MCF 10A (cell line): ENCODE measurements around the gene RDH11. TPM values are rescaled to one million over a fixed set of nuclear protein-coding genes. Genes with fewer than 3 reads are reported as not detected.
"Not testable (repeated sequence)": the region's sequence is repeated elsewhere in the genome, so short reads cannot be mapped to it uniquely, and the experiment has no call there.

Experiments
- BruUV-seq: library from RNA; stranded (reverse); fragments of 400-500 nt; replicated peaks from 2 replicates; lab custom pipeline; 2021; lab: Mats Ljungman, UMichigan
- CTCF ChIA-PET: fragments of 300-600 bp; sonication (Branson Sonifier 250); formaldehyde crosslinking; extraction: SDS; loops from one replicate; lab custom pipeline; 2021; ENCODE audit warnings: antibody characterized with exemption, inconsistent platforms; lab: Yijun Ruan, JAX
- POLR2A ChIA-PET: fragments of 300-600, 350-650 bp; sonication (Branson Sonifier 250); formaldehyde crosslinking; extraction: SDS; loops from one replicate; lab custom pipeline; 2020; ENCODE audit warnings: antibody characterized with exemption, inconsistent platforms; lab: Yijun Ruan, JAX
- DNase-seq: peaks from one replicate; pipeline ENCODE4 v3.0.0-alpha.2; 2018; ENCODE audit not compliant: unreplicated experiment
- H3K27ac Mint-ChIP-seq: one replicate; pipeline ENCODE4 v1.8.0; 2022; ENCODE audit warnings: mild to moderate bottlenecking, low read depth, mixed read lengths; ENCODE audit not compliant: unreplicated experiment
- H3K27me3 Mint-ChIP-seq: one replicate; pipeline ENCODE4 v1.8.0; 2022; ENCODE audit warnings: mixed read lengths; ENCODE audit not compliant: insufficient read depth, unreplicated experiment
- H3K36me3 Mint-ChIP-seq: one replicate; pipeline ENCODE4 v1.8.0; 2022; ENCODE audit warnings: mild to moderate bottlenecking, moderate library complexity, mixed read lengths; ENCODE audit not compliant: insufficient read depth, unreplicated experiment
- H3K4me1 Mint-ChIP-seq: one replicate; pipeline ENCODE4 v1.8.0; 2022; ENCODE audit warnings: mixed read lengths; ENCODE audit not compliant: insufficient read depth, unreplicated experiment
- H3K4me3 Mint-ChIP-seq: one replicate; pipeline ENCODE4 v1.8.0; 2022; ENCODE audit warnings: mild to moderate bottlenecking, moderate library complexity, mixed read lengths; ENCODE audit not compliant: unreplicated experiment
- H3K9me3 Mint-ChIP-seq: one replicate; pipeline ENCODE4 v1.8.0; 2022; ENCODE audit warnings: mixed read lengths; ENCODE audit not compliant: unreplicated experiment
- CTCF ChIP-seq: fragments of 200-600 bp; IDR thresholded peaks from one replicate; pipeline ENCODE4 v1.8.0; 2022; ENCODE audit warnings: antibody characterized with exemption, mild to moderate bottlenecking; ENCODE audit not compliant: unreplicated experiment
- intact Hi-C: fragments of 100-400 bp; cut with micrococcal nuclease; formaldehyde crosslinking; loops from 2 replicates; pipeline ENCODE4 v1.14.1; 2022
- total RNA-seq: library from RNA; stranded (reverse); gene quantifications from 2 replicates; pipeline ENCODE4 v1.2.3, GENCODE V29; 2022

The RDH11 gene
- total RNA-seq, 1 experiment from 2014 or later = 40.9 TPM

DNA sequence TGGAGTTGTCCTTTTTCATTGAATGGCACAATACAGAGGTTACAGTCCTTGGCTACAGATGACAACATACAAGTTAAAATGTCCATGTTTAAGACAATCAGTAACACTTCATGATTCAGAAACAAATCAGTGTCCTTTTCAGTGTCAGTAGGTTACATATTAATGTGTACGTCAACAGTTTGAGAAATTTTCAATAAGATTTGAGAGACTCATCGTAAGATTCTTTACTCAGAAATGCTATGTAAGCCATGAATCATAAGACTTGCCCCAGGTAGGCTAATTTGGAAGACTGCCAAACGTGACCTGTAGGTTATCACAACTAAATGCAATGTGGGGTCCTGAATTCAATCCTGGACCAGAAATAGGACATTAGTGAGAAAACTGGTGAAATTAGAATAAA, 9.6 kb upstream of the RDH11 start:
- TF ChIP-seq CTCF = no peak
- H3K36me3 Mint-ChIP-seq = no peaks in the 10 kb centered on the region
- DNase-seq = peak; percentile 32
- intact Hi-C loops = loop anchor here (2.0 kb wide), 2 partner anchors 30 to 178 kb away; partner anchors contain the start of gene VTI1B
- no peaks in the 10 kb centered on the region for H3K9me3 Mint-ChIP-seq
- H3K27me3 Mint-ChIP-seq = no peaks in the 10 kb centered on the region
- no peak overlapping the region for H3K4me3 Mint-ChIP-seq
- CTCF ChIA-PET = interaction anchor here (0.6 to 5.4 kb wide), 39 partner anchors 8 to 1267 kb away, joined by 3 to 132 read pairs (median 5); partner anchors contain the start of genes PIGH, PLEKHH1, RDH11 and VTI1B
- no peak overlapping the region for H3K27ac Mint-ChIP-seq
- H3K4me1 Mint-ChIP-seq = peaks cover 9% of the 10 kb centered on the region
- BruUV-seq = no TSS peak
- POLR2A ChIA-PET = interaction anchor here (0.8 to 4.8 kb wide), 8 partner anchors 10 to 278 kb away, joined by 3 to 25 read pairs (median 4); partner anchors contain the start of genes PIGH, RDH11 and VTI1B

GRCh38 chr14:67704484-67705089, 9.0 kb upstream of the RDH11 start:
- ChIA-PET CTCF (interaction anchor here (0.6 to 5.4 kb wide), 59 partner anchors 9 to 1266 kb away, joined by 3 to 132 read pairs (median 4); partner anchors contain the start of genes PIGH, PLEKHH1, RDH11 and VTI1B), POLR2A (interaction anchor here (0.6 to 4.8 kb wide), 13 partner anchors 10 to 345 kb away, joined by 3 to 25 read pairs (median 4); partner anchors contain the start of genes ATP6V1D, PIGH, RDH11 and VTI1B)
- no TSS peak for BruUV-seq
- TF ChIP-seq CTCF = peak; percentile 75
- Mint-ChIP-seq H3K4me3 (no peak overlapping the region), H3K4me1 (peaks cover 9% of the 10 kb centered on the region), H3K36me3 (no peaks in the 10 kb centered on the region), H3K27ac (no peak overlapping the region), H3K9me3 (no peaks in the 10 kb centered on the region), H3K27me3 (no peaks in the 10 kb centered on the region)
- intact Hi-C loops = loop anchor here (1.0 to 5.0 kb wide), 7 partner anchors 30 to 997 kb away; partner anchors contain the start of gene VTI1B
- peak; percentile 70 for DNase-seq

- ChIA-PET CTCF (interaction anchor here (0.5 to 5.4 kb wide), 50 partner anchors 9 to 1255 kb away, joined by 3 to 132 read pairs (median 5); partner anchors contain the start of genes PIGH, PLEKHH1, RDH11 and VTI1B), POLR2A (interaction anchor here (0.6 to 4.8 kb wide), 12 partner anchors 9 to 344 kb away, joined by 3 to 25 read pairs (median 4); partner anchors contain the start of genes ATP6V1D, PIGH, RDH11 and VTI1B)
- Mint-ChIP-seq H3K27me3 (no peaks in the 10 kb centered on the region), H3K4me1 (peaks cover 9% of the 10 kb centered on the region), H3K27ac (no peak overlapping the region), H3K36me3 (no peaks in the 10 kb centered on the region), H3K9me3 (no peaks in the 10 kb centered on the region), H3K4me3 (no peak overlapping the region)
- BruUV-seq = no TSS peak
- intact Hi-C loops = loop anchor here (1.0 to 5.0 kb wide), 7 partner anchors 29 to 997 kb away; partner anchors contain the start of gene VTI1B
- DNase-seq = no peak
- no peak for TF ChIP-seq CTCF
These were observed 8.4 kb upstream of the RDH11 start for GRCh38 chr14:67703997-67704396.

DNA sequence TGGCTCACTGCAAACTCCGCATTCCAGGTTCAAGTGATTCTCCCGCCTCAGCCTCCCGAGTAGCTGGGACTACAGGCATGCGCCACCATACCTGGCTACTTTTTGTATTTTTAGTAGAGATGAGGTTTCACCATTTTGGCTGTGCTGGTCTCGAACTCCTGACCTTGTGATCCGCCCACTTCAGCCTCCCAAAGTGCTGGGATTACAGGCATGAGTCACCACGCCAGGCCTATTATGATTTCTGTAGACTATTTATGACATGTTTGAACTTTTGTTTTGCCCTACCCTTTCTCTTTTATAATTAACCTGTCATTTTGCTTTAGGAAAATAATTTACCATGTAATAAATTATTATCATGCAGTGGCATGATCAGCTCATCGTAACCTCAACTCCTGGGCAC, 5.9 kb upstream of the RDH11 start, which contains the start of gene RDH12:
TSS of gene RDH12 (plus strand) at position 395 of the 400 bp plus-strand sequence. CDS start 20,757 bp downstream, outside the sequence.
- H3K27ac Mint-ChIP-seq, H3K36me3 Mint-ChIP-seq, H3K27me3 Mint-ChIP-seq, BruUV-seq, H3K9me3 Mint-ChIP-seq, H3K4me1 Mint-ChIP-seq, H3K4me3 Mint-ChIP-seq, DNase-seq: not testable (repeated sequence)
- ChIA-PET CTCF (interaction anchor here (0.6 to 5.4 kb wide), 9 partner anchors 12 to 1296 kb away, joined by 3 to 132 read pairs (median 8); partner anchors contain the start of gene ARG2), POLR2A (interaction anchor here (1.8 to 2.2 kb wide), 2 partner anchors 28 to 102 kb away, joined by 5 to 10 read pairs; partner anchors contain the start of gene PIGH)
- intact Hi-C loops = loop anchor here (5.0 kb wide), 1 partner anchor 994 kb away; no protein-coding TSS in a partner anchor
